ENCODE data around the gene E2F8. TPM values are rescaled to one million over a fixed set of nuclear protein-coding genes. Genes with fewer than 3 reads are reported as not detected.

The E2F8 gene
- total RNA-seq, 2 donors from 2014 or later, result 10.5 to 12.2 TPM

- Histone ChIP-seq H3K27me3 (ENCODE audit: control insufficient read depth, insufficient read depth, low read length, poor library complexity, severe bottlenecking) (peaks cover 59% of the 10 kb centered on the region), H3K4me3 (ENCODE audit: low read length) (no peak overlapping the region), H3K36me3 (ENCODE audit: control insufficient read depth, insufficient read depth, low read length) (peaks cover 26% of the 10 kb centered on the region), H3K9ac (ENCODE audit: extremely low read depth, low read length, poor library complexity, severe bottlenecking) (no peak overlapping the region), H3K27ac (ENCODE audit: low read depth, low read length) (no peak overlapping the region), H3K9me3 (ENCODE audit: control insufficient read depth, low read length) (peaks cover 4% of the 10 kb centered on the region), H3K4me1 (ENCODE audit: control insufficient read depth, insufficient read depth, low read length) (no peaks in the 10 kb centered on the region)
- no peak for TF ChIP-seq CTCF (conservative IDR thresholded peaks at IDR 0.05)
- DNase-seq, result no peak
- Mint-ChIP-seq H3K9me3 (no peaks in the 10 kb centered on the region), H3K27ac (no peak overlapping the region), H3K4me1 (no peaks in the 10 kb centered on the region), H3K27me3 (ENCODE audit: insufficient read depth) (peaks cover 30% of the 10 kb centered on the region), H3K36me3 (ENCODE audit: low read depth) (peaks cover 50% of the 10 kb centered on the region), H3K4me3 (no peak overlapping the region)
- WGBS, 2 experiments (ENCODE audit: insufficient coverage in 1 of 2, insufficient read length in 1 of 2), result 80 to 96% methylated on average over 2 to 3 of the region's 3 CpGs
These were observed 11.8 kb downstream of the E2F8 start for GRCh38 chr11:19228968-19229367.

- no peak for TF ChIP-seq CTCF (conservative IDR thresholded peaks at IDR 0.05)
- peaks cover 14% of the 10 kb centered on the region for H3K9me3 Mint-ChIP-seq
- DNase-seq, result no peak
- H3K27me3 ChIP-seq (ENCODE audit: control insufficient read depth, insufficient read depth, low read length, poor library complexity, severe bottlenecking), result peaks cover 83% of the 10 kb centered on the region
- 90 to 100% methylated on average over 1 to 6 of the region's 6 CpGs for WGBS, 2 experiments (ENCODE audit: insufficient coverage in 1 of 2, insufficient read length in 1 of 2)
- no peak overlapping the region for H3K4me3 Mint-ChIP-seq
- H3K36me3 Mint-ChIP-seq (ENCODE audit: low read depth), result peaks cover 52% of the 10 kb centered on the region
- peaks cover 53% of the 10 kb centered on the region for H3K27me3 Mint-ChIP-seq (ENCODE audit: insufficient read depth)
- H3K4me1 ChIP-seq (ENCODE audit: control insufficient read depth, insufficient read depth, low read length), result no peaks in the 10 kb centered on the region
- H3K27ac ChIP-seq (ENCODE audit: low read depth, low read length), result no peak overlapping the region
- H3K4me3 ChIP-seq (ENCODE audit: low read length), result no peak overlapping the region
- peaks cover 30% of the 10 kb centered on the region for H3K36me3 ChIP-seq (ENCODE audit: control insufficient read depth, insufficient read depth, low read length)
- H3K9ac ChIP-seq (ENCODE audit: extremely low read depth, low read length, poor library complexity, severe bottlenecking), result no peak overlapping the region
- no peak overlapping the region for H3K27ac Mint-ChIP-seq
- H3K4me1 Mint-ChIP-seq, result peaks cover under 1% of the 10 kb centered on the region
- peaks cover 24% of the 10 kb centered on the region for H3K9me3 ChIP-seq (ENCODE audit: control insufficient read depth, low read length)
These were observed 14.2 kb downstream of the E2F8 start for GRCh38 chr11:19226378-19227195.

- peaks cover 58% of the 10 kb centered on the region for H3K27me3 Mint-ChIP-seq (ENCODE audit: insufficient read depth)
- H3K4me3 Mint-ChIP-seq, result no peak overlapping the region
- Histone ChIP-seq H3K9me3 (ENCODE audit: control insufficient read depth, low read length) (peaks cover 24% of the 10 kb centered on the region), H3K4me3 (ENCODE audit: low read length) (no peak overlapping the region), H3K27me3 (ENCODE audit: control insufficient read depth, insufficient read depth, low read length, poor library complexity, severe bottlenecking) (peaks cover 84% of the 10 kb centered on the region), H3K9ac (ENCODE audit: extremely low read depth, low read length, poor library complexity, severe bottlenecking) (no peak overlapping the region), H3K27ac (ENCODE audit: low read depth, low read length) (no peak overlapping the region), H3K4me1 (ENCODE audit: control insufficient read depth, insufficient read depth, low read length) (no peaks in the 10 kb centered on the region), H3K36me3 (ENCODE audit: control insufficient read depth, insufficient read depth, low read length) (peaks cover 28% of the 10 kb centered on the region)
- DNase-seq, result no peak
- H3K9me3 Mint-ChIP-seq, result peaks cover 16% of the 10 kb centered on the region
- H3K36me3 Mint-ChIP-seq (ENCODE audit: low read depth), result peaks cover 48% of the 10 kb centered on the region
- no peak for TF ChIP-seq CTCF (conservative IDR thresholded peaks at IDR 0.05)
- 93 to 95% methylated on average over 3 of the region's 3 CpGs for WGBS, 2 experiments (ENCODE audit: insufficient coverage in 1 of 2, insufficient read length in 1 of 2)
- H3K4me1 Mint-ChIP-seq, result peaks cover 10% of the 10 kb centered on the region
- H3K27ac Mint-ChIP-seq, result no peak overlapping the region
These were observed 15.2 kb downstream of the E2F8 start for GRCh38 chr11:19225581-19225980.

Measured in endodermal cell (in vitro differentiated cells).